ENCODE results near the gene CSF2.
"Not testable (repeated sequence)": the region's sequence is repeated elsewhere in the genome, so short reads cannot be mapped to it uniquely, and the experiment has no call there.

CSF2 gene

DNA sequence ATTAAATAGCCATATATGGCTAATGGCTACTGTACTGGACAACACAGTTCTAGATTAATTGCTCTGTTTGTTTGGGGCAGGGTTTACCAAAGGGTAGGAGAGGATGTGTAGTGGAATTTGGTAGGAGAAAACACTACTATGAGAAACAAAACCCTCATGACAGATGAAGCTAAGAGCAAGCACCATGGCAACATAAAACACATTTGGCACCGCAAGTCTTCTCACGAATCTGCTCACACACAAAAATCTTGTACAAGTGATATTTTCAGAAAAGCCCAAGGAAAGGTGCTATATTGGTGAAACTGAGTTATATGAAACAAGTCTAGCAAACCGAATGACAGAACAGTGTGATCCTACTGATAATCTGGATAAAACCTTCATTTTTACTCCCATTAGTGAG, 38.5 kb downstream of the CSF2 start:
- DNase-seq = no peak

DNA sequence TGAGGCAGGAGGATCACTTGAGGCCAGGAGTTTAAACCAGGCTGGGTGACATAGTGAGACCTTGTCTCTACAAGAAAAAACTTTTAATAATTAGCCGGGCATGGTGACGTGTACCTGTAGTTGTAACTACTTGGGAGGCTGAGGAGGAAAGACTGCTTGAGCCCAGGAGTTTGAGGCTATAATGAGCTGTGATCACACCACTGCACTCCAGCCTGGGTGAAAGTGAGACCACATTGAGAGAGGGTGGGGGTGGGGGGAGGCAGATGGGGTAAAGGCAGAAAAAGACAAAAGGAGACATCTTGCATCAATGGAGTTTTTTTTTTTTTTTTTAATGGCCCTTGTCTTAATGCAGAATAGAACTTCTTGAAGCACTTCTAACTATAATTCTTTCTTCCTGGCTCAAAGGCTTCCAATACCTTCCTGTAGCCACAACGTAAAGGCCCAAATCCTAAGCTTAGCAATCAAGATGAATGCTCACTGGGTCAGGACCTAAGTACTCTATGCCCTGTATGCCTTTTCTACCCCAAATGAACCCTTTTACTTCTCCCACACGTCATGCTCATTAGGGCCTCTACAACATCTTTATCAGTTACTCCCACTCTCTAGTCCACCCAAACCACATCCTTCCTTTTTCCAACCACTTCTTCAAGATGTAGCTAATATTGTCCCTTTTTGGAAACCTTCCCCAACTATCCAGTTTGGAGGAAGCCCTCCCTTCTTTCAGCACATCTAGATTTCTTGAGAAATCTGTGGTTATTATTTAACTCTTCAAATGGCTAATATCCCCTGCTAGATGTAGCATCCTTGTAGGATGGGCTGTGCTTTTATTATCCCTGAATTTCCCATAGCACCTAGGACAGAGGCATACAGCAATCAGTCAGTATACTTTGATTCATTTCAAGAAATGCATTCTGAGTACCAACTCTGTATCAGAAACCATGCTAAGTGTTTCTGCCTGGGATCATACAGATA, 40.8 kb downstream of the CSF2 start:
- DNase-seq = no peak

DNA sequence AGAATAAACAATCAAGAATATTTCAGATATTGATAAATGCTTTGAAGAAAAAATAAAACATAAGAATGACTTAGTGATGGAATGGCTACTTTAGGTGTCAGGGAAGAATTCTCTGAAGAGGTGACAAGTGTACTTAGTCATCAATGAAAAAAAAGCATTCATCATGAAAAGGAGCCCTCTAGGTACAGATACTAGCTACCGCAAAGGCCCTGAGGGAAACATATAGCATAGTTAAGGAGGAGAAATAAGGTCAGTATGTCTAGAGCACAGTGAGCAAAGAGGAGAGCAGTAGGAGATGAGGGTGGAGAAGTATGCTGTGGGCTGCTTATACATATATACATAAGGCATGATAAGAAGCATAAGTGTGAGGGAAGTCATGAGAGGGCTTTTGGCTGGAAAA, 41.8 kb downstream of the CSF2 start:
- no peak for DNase-seq

DNA sequence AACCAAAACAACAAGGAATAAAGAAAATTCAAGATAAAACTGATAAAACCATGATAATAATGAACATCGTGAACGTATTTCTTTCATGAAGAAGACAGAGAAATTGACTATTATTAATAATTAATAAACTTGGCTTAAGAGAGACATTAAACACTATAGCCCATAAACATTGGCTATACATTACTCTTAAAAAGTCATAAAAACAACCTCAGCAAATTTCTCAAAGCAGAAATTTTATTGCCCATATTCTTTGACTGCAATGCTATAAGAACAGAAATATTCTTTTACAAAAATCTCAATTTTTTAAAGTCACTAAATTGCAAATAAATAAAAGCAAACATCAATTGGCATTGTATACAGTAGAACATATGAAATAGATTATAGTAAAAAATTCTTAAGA, 42.5 kb downstream of the CSF2 start:
- DNase-seq = no peak

DNA sequence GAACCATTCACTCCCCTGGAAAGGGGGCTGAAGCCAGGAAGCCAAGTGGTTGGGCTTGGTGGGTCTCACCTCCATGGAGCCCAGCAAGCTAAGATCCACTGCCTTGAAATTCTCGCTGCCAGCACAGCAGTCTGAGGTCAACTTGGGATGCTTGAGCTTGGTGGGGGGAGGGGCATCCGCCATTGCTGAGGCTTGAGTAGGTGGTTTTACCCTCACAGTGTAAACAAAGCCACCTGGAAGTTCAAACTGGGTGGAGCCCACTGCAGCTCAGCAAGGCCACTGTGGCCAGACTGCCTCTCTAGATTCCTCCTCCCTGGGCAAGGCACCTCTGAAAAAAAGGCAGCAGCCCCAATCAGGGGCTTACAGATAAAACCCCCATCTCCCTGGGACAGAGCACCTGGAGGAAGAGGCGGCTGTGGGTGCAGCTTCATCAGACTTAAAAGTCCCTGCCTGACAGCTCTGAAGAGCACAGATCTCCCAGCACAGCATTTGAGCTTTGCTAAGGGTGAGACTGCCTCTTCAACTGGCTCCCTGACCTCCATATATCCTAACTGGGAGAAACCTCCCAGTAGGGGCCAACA, 43.4 kb downstream of the CSF2 start:
- DNase-seq = not testable (repeated sequence)

DNA sequence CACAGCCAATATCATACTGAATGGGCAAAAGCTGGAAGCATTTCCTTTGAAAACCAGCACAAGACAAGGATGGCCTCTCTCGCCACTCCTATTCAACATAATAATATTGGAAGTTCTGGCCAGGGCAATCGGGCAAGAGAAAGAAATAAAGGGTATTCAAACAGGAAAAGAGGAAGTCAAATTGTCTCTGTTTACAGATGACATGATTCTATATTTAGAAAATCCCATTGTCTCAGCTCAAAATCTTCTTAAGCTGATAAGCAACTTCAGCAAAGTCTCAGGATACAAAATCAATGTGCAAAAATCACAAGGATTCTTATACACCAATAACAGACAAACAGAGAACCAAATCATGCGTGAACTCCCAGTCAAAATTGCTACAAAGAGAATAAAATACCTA, 47.1 kb downstream of the CSF2 start:
- not testable (repeated sequence) for DNase-seq

DNA sequence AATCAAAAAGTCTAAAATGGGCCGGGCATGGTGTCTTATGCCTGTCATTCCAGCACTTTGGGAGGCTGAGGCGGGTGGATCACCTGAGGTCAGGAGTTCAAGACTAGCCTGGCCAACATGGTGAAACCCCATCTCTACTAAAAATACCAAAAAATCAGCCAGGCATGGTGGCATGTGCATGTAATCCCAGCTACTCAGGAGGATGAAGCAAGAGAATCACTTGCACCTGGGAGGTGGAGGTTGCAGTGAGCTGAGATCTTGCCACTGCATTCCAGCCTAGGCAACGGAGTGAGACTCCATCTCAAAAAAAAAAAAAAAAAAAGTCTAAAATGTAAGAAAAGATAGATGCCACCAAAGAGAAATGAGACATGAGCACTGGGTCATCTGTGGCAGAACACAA, 49.4 kb downstream of the CSF2 start:
- DNase-seq = not testable (repeated sequence)

DNA sequence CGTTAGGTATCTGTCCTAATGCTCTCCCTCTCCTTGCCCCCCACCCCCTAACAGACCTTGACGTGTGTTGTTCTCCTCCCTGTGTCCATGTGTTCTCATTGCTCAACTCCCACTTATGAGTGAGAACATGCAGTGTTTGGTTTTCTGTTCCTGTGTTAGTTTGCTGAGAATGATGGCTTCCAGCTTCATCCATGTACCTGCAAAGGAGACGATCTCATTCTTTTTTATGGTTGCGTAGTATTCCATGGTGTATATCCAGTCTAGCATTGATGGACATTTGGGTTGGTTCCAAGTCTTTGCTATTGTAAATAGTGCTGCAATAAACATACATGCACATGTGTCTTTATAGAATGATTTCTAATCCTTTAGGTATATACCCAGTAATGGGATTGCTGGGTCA, 50.0 kb downstream of the CSF2 start:
- not testable (repeated sequence) for DNase-seq
